Sigmoid colon (tissue), 7 donors: ENCODE data around the gene RNF207. TPM values are rescaled to one million over a fixed set of nuclear protein-coding genes. Genes with fewer than 3 reads are reported as not detected.

Source experiments
- DNase-seq: peaks from one replicate; pipeline ENCODE4 v3.0.0-alpha.2; 2019
- H3K27ac ChIP-seq, 4 donors: fragments of 200-600 bp; sonication (generic); one replicate each; pipeline ENCODE4 v1.5.1; 2016 to 2019; ENCODE audit warnings: mild to moderate bottlenecking in 1 of 4
- H3K27me3 ChIP-seq, 3 donors: fragments of 200-600 bp; sonication (generic); one replicate each; pipeline ENCODE4 v1.5.1; 2019; ENCODE audit warnings: mild to moderate bottlenecking in 1 of 3
- H3K36me3 ChIP-seq, 4 donors: fragments of 200-600 bp; sonication (generic); one replicate each; pipeline ENCODE4 v1.5.1; 2016 to 2019
- H3K4me1 ChIP-seq, 4 donors: fragments of 200-600 bp; sonication (generic); one replicate each; pipeline ENCODE4 v1.5.1; 2017 to 2019
- H3K4me3 ChIP-seq, 4 donors: fragments of 200-600 bp; sonication (generic); one replicate each; pipeline ENCODE4 v1.5.1; 2017 to 2019; ENCODE audit warnings: mild to moderate bottlenecking in 2 of 4, moderate library complexity in 1 of 4
- H3K9me3 ChIP-seq, 4 donors: fragments of 200-600 bp in 3 of 4; sonication (generic) in 3 of 4; one replicate each; pipeline versions ENCODE4 v1.5.1 to v1.6.1; 2013 to 2019
- CTCF ChIP-seq, 4 experiments: fragments of 450-650 bp in 3 of 4; fragments of 200-600 bp in 1 of 4; IDR thresholded peaks; one replicate each; pipeline ENCODE4 v1.5.1; 2016 to 2019; ENCODE audit warnings: antibody characterized with exemption in 4 of 4, mild to moderate bottlenecking in 3 of 4, moderate library complexity in 2 of 4
- EP300 ChIP-seq, 4 donors: sonication (generic); formaldehyde crosslinking; IDR thresholded peaks; one replicate each; pipeline ENCODE4 v1.6.1; 2017; ENCODE audit warnings: antibody characterized with exemption in 4 of 4
- POLR2A ChIP-seq, 2 donors: fragments of 450-650 bp; IDR thresholded peaks; one replicate each; pipeline ENCODE4 v1.6.1; 2016; ENCODE audit warnings: antibody characterized with exemption in 2 of 2, mild to moderate bottlenecking in 2 of 2, moderate library complexity in 2 of 2
- POLR2AphosphoS5 ChIP-seq, 4 donors: sonication (generic); formaldehyde crosslinking; IDR thresholded peaks; one replicate each; pipeline ENCODE4 v1.6.1; 2017; ENCODE audit warnings: antibody characterized with exemption in 4 of 4
- WGBS, 2 donors: extraction: QIAGEN DNeasy Blood & Tissue Kit; methylation state at CpG; one replicate each; pipeline ENCODE4 v1.1.7; 2013; 5-methylcytosine and 5-hydroxymethylcytosine counted together
- intact Hi-C: fragments of 100-400 bp; cut with DNase I; formaldehyde crosslinking; loops from one replicate; pipeline ENCODE4 v1.15.1; 2023
- polyA plus RNA-seq, 3 donors: library from polyadenylated mRNA; stranded (reverse); fragments of 200-250 nt; gene quantifications; one replicate each; pipeline ENCODE4 v1.2.3, GENCODE V29; 2013
- total RNA-seq, 4 donors: library from RNA; depleted of rRNA; stranded (reverse); fragments of >200 nt; gene quantifications; one replicate each; pipeline ENCODE4 v1.1.0, GENCODE V29; 2016
- donor health status: healthy with polysubstance abuse.
- donor health status: Bipolar disorder and iron deficiency.
- donor health status: healthy.

RNF207 gene
- total and polyA plus RNA-seq, 7 donors = 5.3 to 24.3 (median 13.3) TPM

- WGBS, 2 donors = 86 to 88% methylated on average over 17 of the region's 17 CpGs
- Histone ChIP-seq H3K27me3 (no peaks in the 10 kb centered on the region), H3K4me1 (peaks cover 0 to 47% (median 37%) of the 10 kb centered on the region in 4 donors), H3K36me3 (peaks cover 0 to 8% (median 0%) of the 10 kb centered on the region in 4 donors), H3K9me3 (no peaks in the 10 kb centered on the region), H3K27ac (no peak overlapping the region), H3K4me3 (peak overlapping the region in 3 of 4 donors; percentile 41 to 51 (median 47))
- DNase-seq = no peak
- intact Hi-C loops = no loop called here
- TF ChIP-seq POLR2AphosphoS5 (IDR thresholded peaks at IDR 0.05) (no peak), EP300 (IDR thresholded peaks at IDR 0.05) (no peak), CTCF (IDR thresholded peaks at IDR 0.05) (no peak), POLR2A (IDR thresholded peaks at IDR 0.05) (no peak)
Measured at GRCh38 chr1:6209661-6210580, 4.0 kb downstream of the RNF207 start.

- intact Hi-C loops = no loop called here
- 95 to 96% methylated on average over 29 of the region's 29 CpGs for WGBS, 2 donors
- H3K9me3 ChIP-seq = no peaks in the 10 kb centered on the region
- no peak for DNase-seq
- H3K27ac ChIP-seq = no peak overlapping the region
- no peaks in the 10 kb centered on the region for H3K27me3 ChIP-seq
- no peak overlapping the region for H3K4me3 ChIP-seq
- peaks cover 0 to 38% (median 29%) of the 10 kb centered on the region in 4 donors for H3K4me1 ChIP-seq
- TF ChIP-seq EP300 (IDR thresholded peaks at IDR 0.05) = no peak
- no peak for TF ChIP-seq POLR2AphosphoS5 (IDR thresholded peaks at IDR 0.05)
- TF ChIP-seq CTCF (IDR thresholded peaks at IDR 0.05) = no peak
- TF ChIP-seq POLR2A (IDR thresholded peaks at IDR 0.05) = no peak
- H3K36me3 ChIP-seq = peaks cover 0 to 13% (median 0%) of the 10 kb centered on the region in 4 donors
Measured at GRCh38 chr1:6210591-6211355, 4.9 kb downstream of the RNF207 start.

GRCh38 chr1:6211731-6212130 lies 5.8 kb downstream of the RNF207 start:
- TF ChIP-seq CTCF (IDR thresholded peaks at IDR 0.05) (no peak), POLR2AphosphoS5 (IDR thresholded peaks at IDR 0.05) (no peak), POLR2A (IDR thresholded peaks at IDR 0.05) (no peak), EP300 (IDR thresholded peaks at IDR 0.05) (no peak)
- intact Hi-C loops = no loop called here
- H3K4me1 ChIP-seq = peaks cover 0 to 29% (median 19%) of the 10 kb centered on the region in 4 donors

GRCh38 chr1:6212193-6212959 lies 6.5 kb downstream of the RNF207 start:
- TF ChIP-seq POLR2AphosphoS5 (IDR thresholded peaks at IDR 0.05) (no peak), CTCF (IDR thresholded peaks at IDR 0.05) (no peak)
- Histone ChIP-seq H3K9me3 (no peaks in the 10 kb centered on the region), H3K36me3 (peaks cover 0 to 18% (median 0%) of the 10 kb centered on the region in 4 donors), H3K4me3 (no peak overlapping the region), H3K27ac (no peak overlapping the region), H3K4me1 (peaks cover 0 to 22% (median 13%) of the 10 kb centered on the region in 4 donors), H3K27me3 (no peaks in the 10 kb centered on the region)
- intact Hi-C loops = no loop called here
- DNase-seq = no peak
- 71 to 88% methylated on average over 20 of the region's 20 CpGs for WGBS, 2 donors

More at GRCh38 chr1:6211731-6212130, 5.8 kb downstream of the RNF207 start:
- Histone ChIP-seq H3K27ac (no peak overlapping the region), H3K36me3 (peaks cover 0 to 18% (median 0%) of the 10 kb centered on the region in 4 donors), H3K9me3 (no peaks in the 10 kb centered on the region), H3K4me3 (no peak overlapping the region), H3K27me3 (no peaks in the 10 kb centered on the region)
- no peak for DNase-seq
- WGBS, 2 donors = 92% methylated on average over 16 of the region's 16 CpGs
